Ishikawa (cell line): ENCODE measurements around the gene KCND3.

ENCODE experiments used
- CEBPB ChIP-seq: IDR thresholded peaks from 2 replicates; pipeline ENCODE4 v1.6.1; 2012
- CREB1 ChIP-seq: IDR thresholded peaks from 2 replicates; pipeline ENCODE4 v1.6.1; 2012; ENCODE audit warnings: low read depth
- EGR1 ChIP-seq: IDR thresholded peaks from 2 replicates; pipeline ENCODE4 v1.6.1; 2012
- EP300 ChIP-seq: IDR thresholded peaks from 2 replicates; pipeline ENCODE4 v1.6.1; 2012; ENCODE audit warnings: borderline replicate concordance
- FOXM1 ChIP-seq: IDR thresholded peaks from 2 replicates; pipeline ENCODE4 v1.6.1; 2012; ENCODE audit warnings: low read depth, borderline replicate concordance
- NFIC ChIP-seq: IDR thresholded peaks from 2 replicates; pipeline ENCODE4 v1.6.1; 2012
- RAD21 ChIP-seq: IDR thresholded peaks from 2 replicates; pipeline ENCODE4 v1.6.1; 2012; ENCODE audit warnings: low read depth
- REST ChIP-seq: IDR thresholded peaks from 2 replicates; pipeline ENCODE4 v1.6.1; 2012; ENCODE audit warnings: low read depth, mild to moderate bottlenecking
- TAF1 ChIP-seq: IDR thresholded peaks from 2 replicates; pipeline ENCODE4 v1.6.1; 2012; ENCODE audit warnings: low read depth, mild to moderate bottlenecking
- TCF12 ChIP-seq: IDR thresholded peaks from 2 replicates; pipeline ENCODE4 v1.6.1; 2012; ENCODE audit warnings: low read depth
- TEAD4 ChIP-seq: IDR thresholded peaks from 2 replicates; pipeline ENCODE4 v1.6.1; 2012
- YY1 ChIP-seq: IDR thresholded peaks from 2 replicates; pipeline ENCODE4 v1.6.1; 2012; ENCODE audit warnings: low read depth
- ZBTB7A ChIP-seq: IDR thresholded peaks from 2 replicates; pipeline ENCODE4 v1.6.1; 2012; ENCODE audit warnings: low read depth
- TF ChIP-seq, protein P1 (sequence below): IDR thresholded peaks from 2 replicates; pipeline ENCODE4 v1.6.1; 2012
- TF ChIP-seq, protein P2 (sequence below): IDR thresholded peaks from 2 replicates; pipeline ENCODE4 v1.6.1; 2012

Gene KCND3

GRCh38 chr1:111911061-111911460 lies 78.4 kb downstream of the KCND3 start:
- TF ChIP-seq EGR1 (no peak), YY1 (no peak), RAD21 (no peak), ZBTB7A (no peak), NFIC (no peak), CEBPB (no peak), TEAD4 (no peak), TAF1 (no peak)
- TF ChIP-seq, protein P1, sequence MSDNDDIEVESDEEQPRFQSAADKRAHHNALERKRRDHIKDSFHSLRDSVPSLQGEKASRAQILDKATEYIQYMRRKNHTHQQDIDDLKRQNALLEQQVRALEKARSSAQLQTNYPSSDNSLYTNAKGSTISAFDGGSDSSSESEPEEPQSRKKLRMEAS, result no peak
- TF ChIP-seq, protein P2, sequence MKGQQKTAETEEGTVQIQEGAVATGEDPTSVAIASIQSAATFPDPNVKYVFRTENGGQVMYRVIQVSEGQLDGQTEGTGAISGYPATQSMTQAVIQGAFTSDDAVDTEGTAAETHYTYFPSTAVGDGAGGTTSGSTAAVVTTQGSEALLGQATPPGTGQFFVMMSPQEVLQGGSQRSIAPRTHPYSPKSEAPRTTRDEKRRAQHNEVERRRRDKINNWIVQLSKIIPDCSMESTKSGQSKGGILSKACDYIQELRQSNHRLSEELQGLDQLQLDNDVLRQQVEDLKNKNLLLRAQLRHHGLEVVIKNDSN, result no peak

DNA sequence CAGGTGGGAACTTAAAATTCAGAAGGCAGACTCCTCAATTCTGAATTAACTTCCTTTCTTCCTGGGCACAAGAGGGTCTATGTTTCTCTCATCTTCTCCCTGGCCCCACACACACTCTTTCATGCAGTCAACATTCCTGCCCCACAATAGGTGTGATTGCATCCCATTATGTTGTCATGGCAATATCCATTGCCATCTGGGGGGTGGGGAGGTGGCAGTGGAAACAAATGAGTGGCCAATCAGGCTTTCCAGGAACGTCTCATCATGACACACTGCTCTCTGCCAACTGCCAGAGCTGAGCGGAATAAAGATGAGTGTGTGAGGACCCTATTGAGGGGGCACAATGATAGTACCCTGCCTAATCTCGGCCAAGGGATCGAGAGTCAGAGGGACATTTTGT lies 80.4 kb downstream of the KCND3 start:
- TF ChIP-seq TEAD4 (no peak), CREB1 (no peak)

DNA sequence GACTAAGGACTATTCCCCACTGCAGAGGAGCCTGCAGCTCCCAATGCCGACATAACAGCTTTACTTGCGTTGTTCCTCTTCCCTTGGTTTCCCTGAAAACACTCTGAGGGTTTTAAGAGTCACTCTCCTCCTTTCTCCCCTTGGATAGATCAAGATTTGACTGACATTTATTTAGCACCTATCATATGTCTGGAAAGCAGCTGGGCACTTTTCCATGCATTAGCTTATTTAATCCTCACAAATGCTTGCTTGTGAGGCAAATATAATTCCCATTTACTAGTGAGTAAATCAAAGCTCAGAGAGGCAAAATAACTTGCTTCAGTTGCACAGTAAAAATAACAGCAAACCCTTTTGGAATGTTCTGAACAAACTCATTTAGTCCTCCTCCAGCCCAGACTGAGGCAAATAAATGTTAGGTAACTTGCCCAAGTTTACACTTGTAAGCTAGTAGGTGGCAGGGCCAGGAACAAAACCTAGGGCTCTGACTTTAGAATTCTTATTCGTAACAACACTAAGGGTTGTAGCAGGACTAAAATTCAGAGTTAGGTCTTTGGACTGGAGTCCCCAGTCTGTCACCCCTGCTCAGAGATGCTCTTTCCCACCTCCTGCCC lies 81.4 kb downstream of the KCND3 start:
- no peak for TF ChIP-seq RAD21
- TF ChIP-seq NFIC, result no peak

- no peak for TF ChIP-seq CEBPB
- TF ChIP-seq TAF1, result no peak
Observed at GRCh38 chr1:111907321-111907720, 82.1 kb downstream of the KCND3 start.

DNA sequence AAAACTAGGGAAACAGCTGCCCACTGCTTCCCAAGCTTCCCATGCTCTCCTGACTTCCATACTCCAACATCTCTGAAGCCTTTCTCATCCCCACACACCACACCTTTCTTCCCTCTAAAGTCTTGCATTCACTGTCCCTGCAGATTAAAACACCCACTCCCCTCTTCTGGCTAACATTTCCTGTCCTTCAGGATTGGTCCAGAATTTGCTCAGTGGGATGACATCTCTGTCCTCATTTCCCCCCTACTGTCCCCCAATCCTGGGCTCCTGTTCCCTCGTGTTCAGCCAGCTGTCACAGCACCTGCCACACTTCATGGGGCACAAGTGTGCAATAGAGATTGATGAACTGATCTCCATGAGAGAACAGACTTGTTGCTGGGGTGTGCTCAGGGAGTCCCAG lies 82.7 kb downstream of the KCND3 start:
- TF ChIP-seq TCF12 (no peak), TAF1 (no peak), YY1 (no peak), REST (no peak), FOXM1 (no peak), CREB1 (no peak), RAD21 (no peak), EP300 (no peak), CEBPB (no peak), TEAD4 (no peak), NFIC (no peak), EGR1 (no peak), ZBTB7A (no peak)
- TF ChIP-seq, protein P1, result no peak
- TF ChIP-seq, protein P2, result no peak

- TF ChIP-seq TEAD4 (no peak), CREB1 (no peak), NFIC (no peak), ZBTB7A (no peak), EP300 (no peak), EGR1 (no peak), TCF12 (no peak), RAD21 (no peak), CEBPB (no peak)
- TF ChIP-seq, protein P1, result no peak
Observed at GRCh38 chr1:111906111-111906510, 83.4 kb downstream of the KCND3 start.

- TF ChIP-seq NFIC (no peak), REST (no peak), FOXM1 (no peak), TAF1 (no peak), RAD21 (no peak), EGR1 (no peak), TEAD4 (no peak), CEBPB (no peak)
- TF ChIP-seq, protein P2, result no peak
Observed at GRCh38 chr1:111904478-111905218, 84.8 kb downstream of the KCND3 start.
